GM20431 (cell line): ENCODE measurements around the gene DCAF7.

Experiments
- in situ Hi-C: fragments of 300-500 bp; cut with MseI, MboI; formaldehyde crosslinking; loops from one replicate; pipeline ENCODE4 v1.15.0; 2020; ENCODE audit warnings: low sequenced_read_pairs; ENCODE audit not compliant: unreplicated experiment

Gene DCAF7

GRCh38 chr17:63549946-63550816 lies at the start of gene DCAF7:
DCAF7 (plus strand) TSS chr17:63550477; CDS start chr17:63550678, 201 bp downstream.
- in situ Hi-C loops, result no loop called here

GRCh38 chr17:63500543-63501390 lies 49.5 kb upstream of the DCAF7 start:
- in situ Hi-C loops, result no loop called here

- in situ Hi-C loops, result no loop called here
Observed at GRCh38 chr17:63503341-63503705, 47.0 kb upstream of the DCAF7 start.

- in situ Hi-C loops, result no loop called here
Observed at GRCh38 chr17:63504261-63504660, 46.0 kb upstream of the DCAF7 start.

- in situ Hi-C loops, result no loop called here
Observed at GRCh38 chr17:63505341-63505740, 44.9 kb upstream of the DCAF7 start.

- in situ Hi-C loops, result no loop called here
Observed at GRCh38 chr17:63506627-63507026, 43.6 kb upstream of the DCAF7 start.

- in situ Hi-C loops, result no loop called here
Observed at GRCh38 chr17:63511331-63511730, 38.9 kb upstream of the DCAF7 start.

- in situ Hi-C loops, result no loop called here
Observed at GRCh38 chr17:63512388-63512787, 37.9 kb upstream of the DCAF7 start.

- in situ Hi-C loops, result no loop called here
Observed at GRCh38 chr17:63512896-63513644, 37.2 kb upstream of the DCAF7 start.

- in situ Hi-C loops, result no loop called here
Observed at GRCh38 chr17:63514477-63514876, 35.8 kb upstream of the DCAF7 start.

GRCh38 chr17:63514974-63515373 lies 35.3 kb upstream of the DCAF7 start:
- in situ Hi-C loops, result no loop called here

GRCh38 chr17:63515426-63515825 lies 34.9 kb upstream of the DCAF7 start:
- in situ Hi-C loops, result no loop called here

- in situ Hi-C loops, result no loop called here
Observed at GRCh38 chr17:63516910-63517824, 33.1 kb upstream of the DCAF7 start.

GRCh38 chr17:63517825-63518534 lies 32.3 kb upstream of the DCAF7 start:
- in situ Hi-C loops, result no loop called here

- in situ Hi-C loops, result no loop called here
Observed at GRCh38 chr17:63519116-63519881, 31.0 kb upstream of the DCAF7 start.

GRCh38 chr17:63519972-63520882 lies 30.1 kb upstream of the DCAF7 start:
- in situ Hi-C loops, result no loop called here

GRCh38 chr17:63523253-63523855 lies 26.9 kb upstream of the DCAF7 start, which contains the start of gene KCNH6:
KCNH6 (plus strand) TSS chr17:63523358; CDS start chr17:63523414, 56 bp downstream.
- in situ Hi-C loops, result no loop called here
